Fibroblast of gingiva (primary cell): ENCODE results near the gene VGF.
"Not testable (repeated sequence)": the region's sequence is repeated elsewhere in the genome, so short reads cannot be mapped to it uniquely, and the experiment has no call there.

ENCODE experiments used
- DNase-seq: peaks from one replicate; pipeline ENCODE4 v3.0.0-alpha.2; 2011; ENCODE audit warnings: low read depth

VGF gene

GRCh38 chr7:101116898-101117297 lies 48.5 kb downstream of the VGF start:
- DNase-seq: no peak

- DNase-seq: no peak
Measured at GRCh38 chr7:101115215-101115614, 50.2 kb downstream of the VGF start.

- no peak for DNase-seq
Measured at GRCh38 chr7:101114492-101114891, 50.9 kb downstream of the VGF start.

- DNase-seq: no peak
Measured at GRCh38 chr7:101113836-101114235, 51.5 kb downstream of the VGF start.

- not testable (repeated sequence) for DNase-seq
Measured at GRCh38 chr7:101113140-101113539, 52.2 kb downstream of the VGF start.
